ENCODE results near the gene AXDND1.
"Not testable (repeated sequence)": the region's sequence is repeated elsewhere in the genome, so short reads cannot be mapped to it uniquely, and the experiment has no call there.

AXDND1 gene

GRCh38 chr1:179365342-179366092, at the start of gene AXDND1:
TSS of gene AXDND1 (plus strand) at chr1:179365971. CDS start at chr1:179366510, 539 bp downstream.
- DNase-seq = peak; percentile 82 to 87

- no peak for DNase-seq
These were observed 47.3 kb upstream of the AXDND1 start for GRCh38 chr1:179318491-179318890.

DNA sequence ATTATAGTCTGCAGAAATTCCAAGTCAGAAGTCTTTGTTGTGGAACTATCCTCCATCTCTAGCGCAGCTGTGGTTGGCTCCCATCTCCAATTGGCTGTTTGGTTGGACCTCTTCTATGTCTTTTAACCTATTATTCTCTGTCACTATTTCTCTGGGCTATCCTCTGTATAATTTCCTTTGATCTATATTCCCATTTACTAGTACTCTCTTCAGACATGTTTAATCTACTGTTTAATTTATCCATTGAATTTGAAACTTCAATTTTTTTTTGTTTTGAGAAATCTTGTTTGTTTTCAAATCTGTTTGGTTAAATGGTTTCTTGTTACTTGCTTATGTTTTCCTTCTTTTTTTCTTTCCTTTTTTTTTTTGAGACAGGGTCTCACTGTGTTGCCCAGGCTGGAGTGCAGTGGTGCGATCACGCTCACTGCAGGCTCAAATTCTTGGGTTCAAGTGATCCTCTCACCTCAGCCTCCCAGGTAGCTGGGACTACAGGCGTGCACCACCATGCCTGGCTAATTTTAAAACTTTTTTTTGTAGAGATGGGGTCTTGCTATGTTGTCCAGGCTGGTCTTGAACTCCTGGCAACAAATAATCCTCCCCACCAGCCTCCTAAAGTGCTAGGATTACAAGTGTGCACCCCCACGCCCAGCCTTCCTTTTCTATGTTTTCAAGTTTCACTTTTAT, 44.1 kb upstream of the AXDND1 start:
- no peak for DNase-seq

DNA sequence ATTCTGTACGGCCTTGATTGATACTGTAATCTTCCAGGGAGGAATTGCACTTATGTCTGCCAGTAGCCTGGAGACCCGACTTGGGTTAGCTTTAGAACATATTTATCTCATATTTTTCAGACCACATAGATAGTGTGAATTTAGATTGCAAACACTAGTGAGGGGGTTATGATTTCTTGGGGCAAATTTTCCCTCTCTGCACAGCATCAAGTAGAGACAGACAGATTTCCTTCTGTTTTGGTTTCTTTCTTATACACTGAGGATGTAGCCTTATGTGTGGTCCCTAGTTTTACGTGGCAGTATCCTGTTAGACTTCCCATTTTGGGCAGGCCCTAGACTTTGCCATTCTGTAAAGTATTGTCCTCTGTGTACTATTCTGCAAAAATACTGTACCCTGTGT, 43.2 kb upstream of the AXDND1 start:
- DNase-seq = no peak

DNA sequence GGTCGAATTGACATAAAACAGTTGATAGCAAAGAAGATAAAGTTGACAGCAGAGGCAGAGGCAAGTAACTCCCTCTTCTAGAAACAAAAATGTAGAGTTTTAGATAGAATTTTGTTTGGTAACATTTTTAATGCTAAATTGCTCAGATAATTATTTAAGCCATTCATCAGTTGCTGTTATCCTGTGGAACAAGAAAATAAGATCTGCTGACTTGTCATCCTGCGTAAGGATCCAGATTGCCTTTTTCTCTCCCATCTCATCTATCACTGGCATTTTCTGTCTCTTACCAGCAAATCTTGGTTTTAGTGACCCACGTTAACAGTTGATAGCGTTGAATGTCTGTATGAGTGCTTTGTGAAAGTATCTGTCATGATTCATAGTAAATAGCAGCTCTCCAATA, 42.3 kb upstream of the AXDND1 start:
- DNase-seq = no peak

GRCh38 chr1:179325836-179326235, 39.9 kb upstream of the AXDND1 start:
- DNase-seq = no peak

DNA sequence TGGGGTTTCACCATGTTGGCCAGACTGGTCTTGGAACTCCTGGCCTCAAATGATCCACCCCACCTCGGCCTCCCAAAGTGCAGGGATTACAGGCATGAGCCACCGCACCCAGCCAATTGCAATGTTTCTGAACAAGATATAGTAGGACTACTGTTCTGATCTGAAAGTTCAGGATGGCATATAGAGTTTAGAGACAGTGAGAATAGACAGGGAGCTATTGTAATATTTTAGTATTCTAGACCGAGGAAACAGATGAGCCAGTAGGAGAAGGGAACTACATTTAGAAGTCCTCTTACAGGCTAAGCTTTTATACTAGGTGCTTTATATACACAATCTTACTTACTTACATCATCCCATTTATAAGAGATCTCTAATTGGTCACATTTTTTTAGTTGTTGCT, 39.0 kb upstream of the AXDND1 start:
- no peak for DNase-seq

- no peak for DNase-seq
These were observed 38.6 kb upstream of the AXDND1 start for GRCh38 chr1:179327196-179327595.

DNA sequence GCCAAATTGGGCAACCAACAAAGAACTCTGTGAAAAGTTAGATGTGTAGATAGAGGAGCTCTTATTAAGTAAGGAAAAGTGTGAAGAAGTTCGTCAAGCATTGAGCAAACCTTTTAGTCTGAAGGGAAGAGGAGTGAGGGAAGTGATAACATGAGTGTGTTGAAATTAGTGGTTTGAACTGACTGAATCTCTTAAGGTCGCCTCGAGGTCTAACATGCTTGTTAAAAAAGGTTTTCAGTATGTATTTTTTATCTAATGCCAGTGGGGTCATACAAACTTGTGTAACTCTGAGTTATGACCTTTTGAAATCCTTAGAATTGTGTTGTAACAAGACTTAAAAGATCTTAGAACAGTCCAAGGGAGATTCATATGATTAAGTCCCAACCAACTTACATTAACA, 38.1 kb upstream of the AXDND1 start:
- no peak for DNase-seq

DNA sequence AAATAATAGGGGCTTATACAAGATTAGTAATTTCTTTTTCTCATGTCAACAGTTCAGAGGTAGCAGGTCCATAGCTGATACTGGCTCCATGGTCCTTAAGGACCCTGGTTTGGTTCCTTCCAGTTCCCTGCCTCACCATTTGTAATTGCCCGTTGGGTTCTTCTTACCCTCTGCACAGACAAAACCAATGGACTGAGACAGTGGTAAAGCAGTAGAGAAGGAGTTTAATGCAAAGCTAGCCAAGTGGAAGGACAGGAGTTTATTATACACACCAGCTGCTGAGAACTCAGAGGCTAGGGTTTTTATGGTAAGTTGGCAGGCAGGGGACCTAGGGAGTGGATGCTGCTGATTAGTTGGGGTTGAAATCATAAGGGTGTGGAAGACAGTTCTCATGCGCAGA, 35.9 kb upstream of the AXDND1 start:
- DNase-seq = no peak

DNA sequence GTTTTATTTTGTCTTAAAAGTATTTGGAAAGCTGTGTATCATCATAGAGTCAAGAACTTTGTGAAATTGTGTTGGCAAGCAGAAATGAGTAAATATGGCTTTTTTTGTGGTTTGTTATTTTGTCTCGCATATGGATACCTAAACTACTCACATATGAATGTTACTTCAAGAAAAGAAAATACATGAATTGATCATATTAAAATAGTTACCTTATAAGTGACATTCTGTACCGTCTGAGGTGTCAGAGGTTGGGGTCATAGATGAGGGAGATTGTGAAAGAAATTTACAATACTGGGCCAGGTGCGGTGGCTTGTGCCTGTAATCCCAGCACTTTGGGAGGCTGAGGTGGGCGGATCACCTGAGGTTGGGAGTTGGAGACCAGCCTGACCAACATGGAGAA, 31.3 kb upstream of the AXDND1 start:
- no peak for DNase-seq

DNA sequence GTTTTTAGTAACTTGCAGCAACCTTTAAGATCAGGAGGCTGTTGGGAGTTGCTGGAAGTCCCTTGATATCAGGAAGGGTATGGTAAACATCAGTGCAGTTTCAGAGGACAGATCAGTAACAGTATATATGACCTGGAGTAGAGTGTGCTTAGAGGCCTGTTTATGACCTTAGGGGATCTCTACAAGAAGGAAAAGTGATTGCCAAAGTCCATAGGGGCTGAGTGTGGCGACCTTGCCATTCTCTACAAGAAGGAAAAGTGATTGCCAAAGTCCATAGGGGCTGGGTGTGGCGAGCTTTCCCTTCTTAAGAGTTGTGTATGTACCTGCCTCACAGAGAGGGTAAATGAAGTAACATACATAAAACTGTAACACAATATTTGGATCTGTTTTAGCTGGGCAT, 28.5 kb upstream of the AXDND1 start:
- DNase-seq = no peak

DNA sequence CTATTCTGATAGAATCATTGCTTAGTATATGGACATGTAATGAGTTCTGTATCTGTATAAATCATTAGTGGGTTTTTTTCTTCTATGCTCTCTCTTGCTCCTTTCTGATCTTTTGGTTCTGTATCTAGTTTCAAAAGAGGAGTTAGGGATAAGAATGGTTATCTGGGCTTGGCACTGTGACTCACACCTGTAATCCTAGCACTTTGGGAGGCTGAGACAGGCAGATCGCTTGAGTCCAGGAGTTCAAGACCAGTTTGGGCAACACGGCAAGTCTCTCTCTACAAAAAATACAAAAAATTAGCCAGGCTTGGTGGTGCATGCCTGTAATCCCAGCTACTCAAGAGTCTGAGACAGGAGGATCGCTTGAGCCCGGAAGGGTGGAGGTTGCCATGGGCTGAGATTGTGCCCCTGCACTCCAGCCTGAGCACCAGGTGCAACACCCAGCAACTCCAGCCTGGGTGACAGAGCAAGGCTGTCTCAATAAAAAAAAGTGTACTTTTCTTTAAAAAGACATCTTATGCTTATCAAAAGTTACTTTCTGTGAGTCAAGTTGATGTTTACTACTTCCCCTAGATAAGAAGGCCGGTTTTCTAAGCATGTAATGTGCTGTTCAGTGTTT, 27.7 kb upstream of the AXDND1 start:
- DNase-seq = no peak

- no peak for DNase-seq
These were observed 24.9 kb upstream of the AXDND1 start for GRCh38 chr1:179340918-179341317.

DNA sequence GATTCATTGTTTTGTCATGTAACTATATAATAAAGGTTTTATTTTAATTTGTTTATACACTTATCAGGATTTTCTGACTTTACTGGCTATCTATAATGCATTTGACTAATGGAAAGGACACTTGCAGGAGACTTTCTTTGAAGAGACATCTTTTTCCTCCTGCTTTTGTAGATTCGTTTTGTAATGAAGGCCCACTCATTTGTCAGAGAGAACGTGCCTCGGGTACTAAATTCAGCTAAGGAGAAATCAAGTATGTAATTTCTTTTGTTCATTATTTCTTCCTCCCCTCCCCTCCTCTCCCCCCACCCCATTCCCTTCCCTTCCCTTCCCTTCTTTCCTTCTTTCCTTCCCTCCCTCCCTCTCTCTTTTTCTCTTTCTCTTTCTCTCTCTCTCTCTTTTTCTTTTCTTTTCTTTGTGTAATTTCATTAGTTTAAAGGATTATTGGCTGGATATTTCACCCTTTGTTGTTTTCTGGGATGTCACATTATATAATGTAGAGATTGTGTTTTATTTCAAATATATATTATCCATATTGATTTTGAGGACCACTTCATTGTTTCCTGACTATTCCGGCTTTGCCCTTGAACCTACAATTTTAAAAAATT, 23.7 kb upstream of the AXDND1 start:
- DNase-seq = no peak

GRCh38 chr1:179342740-179343404, 22.9 kb upstream of the AXDND1 start:
- DNase-seq = no peak

GRCh38 chr1:179351281-179351680, 14.5 kb upstream of the AXDND1 start:
- no peak for DNase-seq

DNA sequence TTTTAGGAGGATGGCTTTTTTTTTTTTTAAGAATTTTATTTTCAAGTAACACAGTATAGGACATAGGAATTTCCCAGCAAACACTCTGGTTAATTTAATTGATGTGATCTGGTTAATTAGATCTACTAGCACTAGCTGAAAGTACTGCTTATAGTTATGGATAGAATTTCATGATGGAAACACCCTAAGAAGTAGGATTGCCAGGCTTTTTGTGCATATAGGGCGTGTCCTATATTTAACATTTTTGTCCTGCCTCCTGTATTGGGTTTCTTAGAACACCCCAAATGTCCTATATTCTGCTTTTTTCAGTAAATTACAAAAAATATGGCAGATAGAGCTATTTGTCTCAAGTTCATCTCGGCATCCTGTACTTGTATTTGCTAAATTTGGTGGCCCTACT, 13.5 kb upstream of the AXDND1 start:
- DNase-seq = no peak

DNA sequence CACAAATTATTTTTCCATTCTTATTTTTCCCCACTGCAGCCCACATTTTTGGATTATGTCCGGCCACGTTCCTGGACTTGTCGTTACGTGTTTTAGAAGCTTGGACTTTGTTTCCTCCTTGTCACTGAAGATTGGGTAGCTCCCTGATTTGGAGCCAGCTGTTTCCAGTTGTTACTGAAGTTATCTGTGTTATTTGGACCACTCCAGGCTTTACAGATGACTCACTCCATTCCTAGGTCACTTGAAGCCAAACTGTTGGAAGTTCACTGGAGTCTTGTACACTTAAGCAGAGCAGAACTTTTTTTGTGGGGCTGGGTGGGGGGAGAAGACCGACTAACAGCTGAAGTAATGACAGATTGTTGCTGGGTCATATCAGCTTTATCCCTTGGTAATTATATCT, 12.2 kb upstream of the AXDND1 start:
- no peak for DNase-seq

DNA sequence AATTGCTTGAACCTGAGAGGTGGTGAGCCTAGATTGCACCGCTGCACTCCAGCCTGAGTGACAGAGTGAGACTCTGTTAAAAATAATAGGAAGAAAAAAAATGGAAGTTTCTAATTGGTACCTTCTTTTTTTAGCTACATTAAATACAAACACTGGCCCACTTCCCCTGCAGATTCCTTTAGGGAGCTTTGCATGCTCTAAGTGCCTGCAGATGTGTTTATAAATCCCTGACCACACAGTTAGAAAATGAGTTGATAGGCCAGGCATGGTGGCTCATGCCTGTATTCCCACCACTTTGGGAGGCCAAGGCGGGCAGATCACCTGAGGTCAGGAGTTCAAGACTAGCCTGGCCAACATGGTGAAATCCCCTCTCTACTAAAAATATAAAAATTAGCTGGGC, 4.1 kb upstream of the AXDND1 start:
- not testable (repeated sequence) for DNase-seq

DNA sequence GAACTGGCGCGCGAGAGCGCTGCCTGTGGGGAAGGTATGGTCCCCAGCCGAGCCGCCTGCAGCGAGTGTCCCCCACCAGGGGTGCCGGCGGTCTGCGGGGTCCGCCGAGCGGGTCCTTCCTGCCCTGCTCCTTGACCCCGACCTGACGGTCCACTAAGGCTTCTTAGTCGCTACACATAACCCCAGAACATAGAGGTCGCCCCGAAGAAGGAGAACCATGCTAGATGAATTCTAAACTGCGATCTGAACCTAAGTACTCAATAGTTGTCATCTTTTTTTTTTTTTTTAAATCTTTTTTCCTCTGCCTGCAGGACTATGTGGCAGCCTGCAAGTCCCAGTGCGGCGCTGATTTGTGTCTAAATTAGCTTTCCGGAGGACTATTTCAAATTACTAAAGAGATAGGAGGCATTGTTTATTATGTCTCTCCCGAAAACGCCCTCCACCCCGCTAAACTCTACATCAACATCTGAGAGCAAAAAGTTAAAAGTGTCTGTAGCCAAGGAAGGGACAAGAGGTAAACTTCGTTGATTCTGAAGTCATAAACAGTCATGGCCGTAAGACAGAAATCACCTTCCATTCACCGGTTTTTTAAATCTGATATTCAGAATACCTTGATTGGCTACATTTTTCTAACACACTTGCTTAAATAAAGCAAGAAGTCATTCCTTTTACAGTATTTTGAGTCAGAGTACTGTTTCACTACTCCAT, 476 bp downstream of the AXDND1 start:
- DNase-seq = peak in 1 of 2 experiments; percentile 5

DNA sequence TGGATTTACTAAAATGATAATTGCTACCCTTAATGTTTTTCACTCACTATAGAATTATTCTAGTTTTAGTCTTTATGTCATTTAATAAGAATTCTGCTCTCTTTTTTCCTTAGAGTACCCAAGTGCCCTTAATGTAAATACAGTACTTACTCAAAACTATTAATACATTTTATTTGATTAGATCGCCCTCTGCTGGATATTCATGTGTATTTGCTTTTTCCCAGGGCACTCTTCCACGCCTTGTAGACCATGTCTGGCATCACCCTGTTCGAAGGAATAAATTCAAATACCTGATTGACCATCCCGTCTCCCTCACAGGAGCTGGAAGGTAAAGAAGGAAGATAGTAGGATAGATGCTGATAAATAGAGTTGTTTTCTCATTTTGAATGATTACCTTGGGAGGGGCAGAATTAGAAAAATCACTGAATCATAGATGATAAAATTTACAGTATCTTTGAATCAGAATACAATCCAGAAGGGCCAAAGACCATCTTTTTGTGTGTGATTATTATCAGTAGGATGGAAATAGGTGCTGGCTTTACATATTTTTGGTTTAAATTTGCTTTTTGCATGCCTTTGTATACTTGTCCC, 4.1 kb downstream of the AXDND1 start:
- DNase-seq = peak in 1 of 2 experiments; percentile 27
